ENCODE results near the gene RBP2. TPM values are rescaled to one million over a fixed set of nuclear protein-coding genes. Genes with fewer than 3 reads are reported as not detected.

RBP2 gene
- total and polyA plus RNA-seq, 10 of the 15 experiments (the other 5 are each of a cell fraction or from before 2014, with no cell fraction given): not detected

DNA sequence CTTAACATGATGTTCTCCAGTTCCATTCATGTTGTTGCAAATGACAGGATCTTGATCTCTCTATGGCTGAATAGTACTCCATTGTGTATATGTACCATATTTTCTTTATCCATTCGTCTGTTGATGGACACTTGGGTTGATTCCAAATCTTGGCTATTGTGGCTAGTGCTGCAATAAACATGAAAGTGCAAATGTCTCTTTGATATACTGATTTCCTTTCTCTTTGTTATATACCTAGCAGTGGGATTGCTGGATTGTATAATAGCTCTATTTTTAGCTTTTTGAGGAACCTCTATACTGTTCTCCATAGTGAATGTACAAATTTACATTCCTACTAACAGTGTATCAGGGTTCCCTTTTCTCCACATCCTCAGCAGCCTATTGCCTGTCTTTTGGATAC, 5.9 kb upstream of the RBP2 start:
- H3K4me2 ChIP-seq (ENCODE audit: control insufficient read depth, insufficient read depth): no peak overlapping the region
- ATAC-seq (no peak), FAIRE-seq (no peak), DNase-seq (ENCODE audit: low read depth, low spot score) (no peak)
- H3K4me1 ChIP-seq (ENCODE audit: control insufficient read depth, insufficient read depth, low read length): no peaks in the 10 kb centered on the region
- H3K27ac ChIP-seq (ENCODE audit: control insufficient read depth, insufficient read depth): no peak overlapping the region
- H3K9me3 ChIP-seq (replicated peaks; ENCODE audit: control insufficient read depth, insufficient read depth, low read length): no peaks in the 10 kb centered on the region
- WGBS (ENCODE audit: insufficient coverage, insufficient replicate concordance, low lambda C conversion rate, missing lambda C conversion rate): 4% methylated on average over 1 of the region's 1 CpG
- in situ Hi-C loops (cut with MboI): no loop called here
- SMC1A ChIA-PET (ENCODE audit: uncharacterized antibody, unreplicated experiment): interaction anchor here (0.7 kb wide), 1 partner anchor 36 kb away, joined by 3 read pairs; no protein-coding TSS in a partner anchor
- no peak overlapping the region for H2AFZ ChIP-seq (ENCODE audit: control insufficient read depth, low read depth, low read length)
- POLR2A ChIA-PET: no interaction called here
- H3K36me3 ChIP-seq (ENCODE audit: control insufficient read depth in 2 of 2, insufficient read depth in 2 of 2, low read length in 1 of 2): no peaks in the 10 kb centered on the region
- intact Hi-C loops (cut with micrococcal nuclease; ENCODE audit: unreplicated experiment): no loop called here
- TF ChIP-seq FOS (IDR thresholded peaks at IDR 0.05; ENCODE audit: borderline replicate concordance, extremely low read depth, insufficient read length): no peak
- TF ChIP-seq, protein P1, sequence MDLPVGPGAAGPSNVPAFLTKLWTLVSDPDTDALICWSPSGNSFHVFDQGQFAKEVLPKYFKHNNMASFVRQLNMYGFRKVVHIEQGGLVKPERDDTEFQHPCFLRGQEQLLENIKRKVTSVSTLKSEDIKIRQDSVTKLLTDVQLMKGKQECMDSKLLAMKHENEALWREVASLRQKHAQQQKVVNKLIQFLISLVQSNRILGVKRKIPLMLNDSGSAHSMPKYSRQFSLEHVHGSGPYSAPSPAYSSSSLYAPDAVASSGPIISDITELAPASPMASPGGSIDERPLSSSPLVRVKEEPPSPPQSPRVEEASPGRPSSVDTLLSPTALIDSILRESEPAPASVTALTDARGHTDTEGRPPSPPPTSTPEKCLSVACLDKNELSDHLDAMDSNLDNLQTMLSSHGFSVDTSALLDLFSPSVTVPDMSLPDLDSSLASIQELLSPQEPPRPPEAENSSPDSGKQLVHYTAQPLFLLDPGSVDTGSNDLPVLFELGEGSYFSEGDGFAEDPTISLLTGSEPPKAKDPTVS (IDR thresholded peaks at IDR 0.05; ENCODE audit: low read depth, low read length): no peak
- no peak for TF ChIP-seq KAT2A (conservative IDR thresholded peaks at IDR 0.05; ENCODE audit: control insufficient read depth, low read depth, low read length)
- TF ChIP-seq, protein P2, sequence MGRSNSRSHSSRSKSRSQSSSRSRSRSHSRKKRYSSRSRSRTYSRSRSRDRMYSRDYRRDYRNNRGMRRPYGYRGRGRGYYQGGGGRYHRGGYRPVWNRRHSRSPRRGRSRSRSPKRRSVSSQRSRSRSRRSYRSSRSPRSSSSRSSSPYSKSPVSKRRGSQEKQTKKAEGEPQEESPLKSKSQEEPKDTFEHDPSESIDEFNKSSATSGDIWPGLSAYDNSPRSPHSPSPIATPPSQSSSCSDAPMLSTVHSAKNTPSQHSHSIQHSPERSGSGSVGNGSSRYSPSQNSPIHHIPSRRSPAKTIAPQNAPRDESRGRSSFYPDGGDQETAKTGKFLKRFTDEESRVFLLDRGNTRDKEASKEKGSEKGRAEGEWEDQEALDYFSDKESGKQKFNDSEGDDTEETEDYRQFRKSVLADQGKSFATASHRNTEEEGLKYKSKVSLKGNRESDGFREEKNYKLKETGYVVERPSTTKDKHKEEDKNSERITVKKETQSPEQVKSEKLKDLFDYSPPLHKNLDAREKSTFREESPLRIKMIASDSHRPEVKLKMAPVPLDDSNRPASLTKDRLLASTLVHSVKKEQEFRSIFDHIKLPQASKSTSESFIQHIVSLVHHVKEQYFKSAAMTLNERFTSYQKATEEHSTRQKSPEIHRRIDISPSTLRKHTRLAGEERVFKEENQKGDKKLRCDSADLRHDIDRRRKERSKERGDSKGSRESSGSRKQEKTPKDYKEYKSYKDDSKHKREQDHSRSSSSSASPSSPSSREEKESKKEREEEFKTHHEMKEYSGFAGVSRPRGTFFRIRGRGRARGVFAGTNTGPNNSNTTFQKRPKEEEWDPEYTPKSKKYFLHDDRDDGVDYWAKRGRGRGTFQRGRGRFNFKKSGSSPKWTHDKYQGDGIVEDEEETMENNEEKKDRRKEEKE (IDR thresholded peaks at IDR 0.05): no peak
- no peak for TF ChIP-seq HCFC1 (IDR thresholded peaks at IDR 0.05; ENCODE audit: low read length)
- TF ChIP-seq, protein P3, sequence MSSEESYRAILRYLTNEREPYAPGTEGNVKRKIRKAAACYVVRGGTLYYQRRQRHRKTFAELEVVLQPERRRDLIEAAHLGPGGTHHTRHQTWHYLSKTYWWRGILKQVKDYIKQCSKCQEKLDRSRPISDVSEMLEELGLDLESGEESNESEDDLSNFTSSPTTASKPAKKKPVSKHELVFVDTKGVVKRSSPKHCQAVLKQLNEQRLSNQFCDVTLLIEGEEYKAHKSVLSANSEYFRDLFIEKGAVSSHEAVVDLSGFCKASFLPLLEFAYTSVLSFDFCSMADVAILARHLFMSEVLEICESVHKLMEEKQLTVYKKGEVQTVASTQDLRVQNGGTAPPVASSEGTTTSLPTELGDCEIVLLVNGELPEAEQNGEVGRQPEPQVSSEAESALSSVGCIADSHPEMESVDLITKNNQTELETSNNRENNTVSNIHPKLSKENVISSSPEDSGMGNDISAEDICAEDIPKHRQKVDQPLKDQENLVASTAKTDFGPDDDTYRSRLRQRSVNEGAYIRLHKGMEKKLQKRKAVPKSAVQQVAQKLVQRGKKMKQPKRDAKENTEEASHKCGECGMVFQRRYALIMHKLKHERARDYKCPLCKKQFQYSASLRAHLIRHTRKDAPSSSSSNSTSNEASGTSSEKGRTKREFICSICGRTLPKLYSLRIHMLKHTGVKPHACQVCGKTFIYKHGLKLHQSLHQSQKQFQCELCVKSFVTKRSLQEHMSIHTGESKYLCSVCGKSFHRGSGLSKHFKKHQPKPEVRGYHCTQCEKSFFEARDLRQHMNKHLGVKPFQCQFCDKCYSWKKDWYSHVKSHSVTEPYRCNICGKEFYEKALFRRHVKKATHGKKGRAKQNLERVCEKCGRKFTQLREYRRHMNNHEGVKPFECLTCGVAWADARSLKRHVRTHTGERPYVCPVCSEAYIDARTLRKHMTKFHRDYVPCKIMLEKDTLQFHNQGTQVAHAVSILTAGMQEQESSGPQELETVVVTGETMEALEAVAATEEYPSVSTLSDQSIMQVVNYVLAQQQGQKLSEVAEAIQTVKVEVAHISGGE (CRISPR knock-in tag; IDR thresholded peaks at IDR 0.05): no peak
- TF ChIP-seq TBL1XR1 (IDR thresholded peaks at IDR 0.05; ENCODE audit: low read depth, low read length): no peak
- RAD21 ChIA-PET (ENCODE audit: unreplicated experiment): no interaction called here
- BruUV-seq (replicated peaks): no TSS peak
- no peak overlapping the region for H3K4me3 ChIP-seq
- CTCF ChIA-PET: interaction anchor here (1.5 kb wide), 1 partner anchor 18 kb away, joined by 4 read pairs; no protein-coding TSS in a partner anchor
- H3K9ac ChIP-seq (ENCODE audit: control insufficient read depth, insufficient read depth, low read length): no peak overlapping the region
- no peaks in the 10 kb centered on the region for H3K79me2 ChIP-seq (ENCODE audit: control insufficient read depth, insufficient read depth, low read length)
- H3K27me3 ChIP-seq (replicated peaks in 1 of 2; ENCODE audit: control insufficient read depth in 2 of 2, insufficient read depth in 2 of 2, low read length in 1 of 2): no peaks in the 10 kb centered on the region
- H4K20me1 ChIP-seq (ENCODE audit: control insufficient read depth, insufficient read depth): no peaks in the 10 kb centered on the region

Data from GM12878 (cell line).